GM23248 (cell line): Measurements from ENCODE around the gene PGK1. TPM values are rescaled to one million over a fixed set of nuclear protein-coding genes. Genes with fewer than 3 reads are reported as not detected.
"Not testable (repeated sequence)": the region's sequence is repeated elsewhere in the genome, so short reads cannot be mapped to it uniquely, and the experiment has no call there.

Experiments
- DNase-seq: peaks from one replicate; pipeline ENCODE4 v3.0.0-alpha.2; 2015
- H2AFZ ChIP-seq: fragments of 200-600 bp; sonication (generic); 2 replicates; pipeline ENCODE4 v1.6.1; 2016; ENCODE audit warnings: antibody characterized with exemption
- H3F3A ChIP-seq: fragments of 200-600 bp; sonication (generic); 2 replicates; pipeline ENCODE4 v1.6.1; 2016; ENCODE audit warnings: mild to moderate bottlenecking, antibody characterized with exemption, mixed run types; ENCODE audit not compliant: insufficient read depth
- H3K27ac ChIP-seq: fragments of 200-600 bp; sonication (generic); 2 replicates; pipeline ENCODE4 v1.5.1; 2016; ENCODE audit warnings: mild to moderate bottlenecking
- H3K27me3 ChIP-seq: fragments of 200-600 bp; sonication (generic); replicated peaks from 2 replicates; pipeline ENCODE4 v1.6.1; 2016; ENCODE audit warnings: mild to moderate bottlenecking; ENCODE audit not compliant: insufficient read depth
- H3K36me3 ChIP-seq: fragments of 200-600 bp; sonication (generic); 2 replicates; pipeline ENCODE4 v1.6.1; 2016; ENCODE audit warnings: low read depth, mild to moderate bottlenecking
- H3K4me1 ChIP-seq: fragments of 200-600 bp; sonication (generic); 2 replicates; pipeline ENCODE4 v1.6.1; 2016; ENCODE audit warnings: mild to moderate bottlenecking; ENCODE audit not compliant: insufficient read depth
- H3K4me2 ChIP-seq: fragments of 200-600 bp; sonication (generic); one replicate; pipeline ENCODE4 v1.6.1; 2016; ENCODE audit warnings: mild to moderate bottlenecking; ENCODE audit not compliant: unreplicated experiment
- H3K4me3 ChIP-seq: fragments of 200-600 bp; sonication (generic); 2 replicates; pipeline ENCODE4 v1.5.1; 2016; ENCODE audit warnings: mild to moderate bottlenecking
- H3K79me2 ChIP-seq: fragments of 200-600 bp; sonication (generic); 2 replicates; pipeline ENCODE4 v1.6.1; 2016; ENCODE audit warnings: mild to moderate bottlenecking; ENCODE audit not compliant: insufficient read depth
- H3K9ac ChIP-seq: fragments of 200-600 bp; sonication (generic); 2 replicates; pipeline ENCODE4 v1.6.1; 2016; ENCODE audit warnings: mild to moderate bottlenecking
- H3K9me2 ChIP-seq: fragments of 200-600 bp; sonication (generic); 2 replicates; pipeline ENCODE4 v1.6.1; 2016; ENCODE audit warnings: mixed run types, mild to moderate bottlenecking, moderate library complexity; ENCODE audit not compliant: insufficient read depth
- H3K9me3 ChIP-seq: fragments of 200-600 bp; sonication (generic); one replicate; pipeline ENCODE4 v1.6.1; 2017; ENCODE audit warnings: low read depth
- H4K20me1 ChIP-seq: fragments of 200-600 bp; sonication (generic); 2 replicates; pipeline ENCODE4 v1.6.0; 2016; ENCODE audit not compliant: insufficient read depth
- EZH2 ChIP-seq: fragments of 200-600 bp; sonication (generic); IDR thresholded peaks from 2 replicates; pipeline ENCODE4 v1.6.1; 2018; ENCODE audit warnings: antibody characterized with exemption, mild to moderate bottlenecking; ENCODE audit not compliant: insufficient read depth, poor library complexity, severe bottlenecking
- EZH2phosphoT487 ChIP-seq: fragments of 200-600 bp; sonication (generic); IDR thresholded peaks from 2 replicates; pipeline ENCODE4 v1.6.1; 2018; ENCODE audit warnings: antibody characterized with exemption, moderate library complexity, mild to moderate bottlenecking, low read depth; ENCODE audit not compliant: insufficient read depth
- WGBS, 2 experiments: methylation state at CpG; one replicate each; pipeline ENCODE4 v1.1.6; 2015 to 2017; ENCODE audit warnings: low lambda C conversion rate in 2 of 2, low coverage in 1 of 2; ENCODE audit errors: missing lambda C conversion rate in 2 of 2; 5-methylcytosine and 5-hydroxymethylcytosine counted together
- in situ Hi-C: fragments of 300-500 bp; cut with MboI; formaldehyde crosslinking; loops from 2 replicates; pipeline ENCODE4 v1.15.0; 2020
- polyA plus RNA-seq: library from polyadenylated mRNA; unstranded; fragments of >200 nt; fragmentation: Nextera tagmentation; extraction: Ambion mirVana; gene quantifications from 2 replicates; pipeline ENCODE4 v1.2.1, GENCODE V29; 2016
- total RNA-seq: library from RNA; depleted of rRNA; stranded (reverse); fragments of >200 nt; shearing (Covaris generic); gene quantifications from 2 replicates; pipeline ENCODE4 v1.2.3, GENCODE V29; 2014; rRNA removed

PGK1 gene
- total RNA-seq (644 and 818 TPM in 2 replicates), polyA plus RNA-seq (749 and 768 TPM in 2 replicates)

- no peak for TF ChIP-seq EZH2phosphoT487
- no peak for TF ChIP-seq EZH2
- 0 to 2% methylated on average over 6 to 12 of the region's 72 CpGs for WGBS, 2 experiments
- Histone ChIP-seq H3K9ac (peak within 1 kb of the TSS; percentile 99), H3K9me3 (no peaks in the 10 kb centered on the region), H3K79me2 (peaks cover 47% of the 10 kb centered on the region), H3K36me3 (0 out of 2 replicates have a peak, but pooled peaks cover 6% of the 10 kb centered on the region), H3K4me1 (peaks cover 13% of the 10 kb centered on the region; the same call in 1 of the 2 replicates), H2AFZ (peak within 1 kb of the TSS; percentile 78), H3K4me3 (peak within 1 kb of the TSS; percentile 98), H3K27me3 (no peaks in the 10 kb centered on the region), H3F3A (peaks cover 6% of the 10 kb centered on the region), H4K20me1 (peaks cover 30% of the 10 kb centered on the region), H3K9me2 (no peaks in the 10 kb centered on the region), H3K4me2 (peak within 1 kb of the TSS; percentile 88), H3K27ac (peak within 1 kb of the TSS; percentile 93)
- DNase-seq: peak; percentile 95
- in situ Hi-C loops: no loop called here
Observed at GRCh38 chrX:78103623-78104446, at the start of gene PGK1. Gene PGK1 (plus strand): TSS chrX:78104248. CDS start chrX:78104341, 93 bp downstream.

GRCh38 chrX:78063687-78064086, 40.4 kb upstream of the PGK1 start:
- H3K4me3 ChIP-seq: no peak overlapping the region
- H3K79me2 ChIP-seq: no peaks in the 10 kb centered on the region
- H3F3A ChIP-seq: peaks cover 9% of the 10 kb centered on the region
- H3K27ac ChIP-seq: no peak overlapping the region
- peaks cover 10% of the 10 kb centered on the region; the same call in 1 of the 2 replicates for H3K4me1 ChIP-seq
- in situ Hi-C loops: no loop called here
- H3K9me2 ChIP-seq: no peaks in the 10 kb centered on the region
- H3K36me3 ChIP-seq: no peaks in the 10 kb centered on the region
- no peak overlapping the region for H3K4me2 ChIP-seq
- H3K9ac ChIP-seq: no peak overlapping the region
- H2AFZ ChIP-seq: no peak overlapping the region
- DNase-seq: no peak
- no peaks in the 10 kb centered on the region for H4K20me1 ChIP-seq
- TF ChIP-seq EZH2: no peak
- TF ChIP-seq EZH2phosphoT487: no peak
- no peaks in the 10 kb centered on the region for H3K27me3 ChIP-seq
- no peaks in the 10 kb centered on the region for H3K9me3 ChIP-seq

GRCh38 chrX:78064152-78064551, 39.9 kb upstream of the PGK1 start:
- H3K4me3 ChIP-seq: no peak overlapping the region
- H3K36me3 ChIP-seq: no peaks in the 10 kb centered on the region
- no peaks in the 10 kb centered on the region for H3K27me3 ChIP-seq
- H3K27ac ChIP-seq: 0 out of 2 replicates have a peak overlapping the region, but pooled peaks have one; percentile 70
- no peaks in the 10 kb centered on the region for H3K9me3 ChIP-seq
- H3F3A ChIP-seq: peaks cover 9% of the 10 kb centered on the region
- H3K4me1 ChIP-seq: peaks cover 10% of the 10 kb centered on the region; the same call in 1 of the 2 replicates
- H3K9ac ChIP-seq: no peak overlapping the region
- H3K4me2 ChIP-seq: no peak overlapping the region
- no peaks in the 10 kb centered on the region for H3K9me2 ChIP-seq
- in situ Hi-C loops: no loop called here
- no peak for TF ChIP-seq EZH2
- DNase-seq: no peak
- no peak overlapping the region for H2AFZ ChIP-seq
- WGBS, 2 experiments: 70 to 84% methylated on average over 4 of the region's 4 CpGs
- no peaks in the 10 kb centered on the region for H3K79me2 ChIP-seq
- H4K20me1 ChIP-seq: no peaks in the 10 kb centered on the region

GRCh38 chrX:78064698-78065601, 39.1 kb upstream of the PGK1 start:
- peaks cover 10% of the 10 kb centered on the region; the same call in 1 of the 2 replicates for H3K4me1 ChIP-seq
- H3F3A ChIP-seq, H3K4me2 ChIP-seq, H3K79me2 ChIP-seq, H3K9me2 ChIP-seq, H4K20me1 ChIP-seq, in situ Hi-C loops, H3K27me3 ChIP-seq, H3K9me3 ChIP-seq, H3K36me3 ChIP-seq: not testable (repeated sequence)
- H3K9ac ChIP-seq: peak overlapping the region; percentile 29; the same call in 1 of the 2 replicates
- H3K4me3 ChIP-seq: 0 out of 2 replicates have a peak overlapping the region, but pooled peaks have one; percentile 28
- WGBS, 2 experiments: 55 to 57% methylated on average over 6 of the region's 6 CpGs
- H3K27ac ChIP-seq: peak overlapping the region; percentile 70
- peak overlapping the region; percentile 60 for H2AFZ ChIP-seq
- peak; percentile 77 for DNase-seq
